ENCODE data around the gene EVA1A. TPM values are rescaled to one million over a fixed set of nuclear protein-coding genes. Genes with fewer than 3 reads are reported as not detected.

Gene EVA1A
- total RNA-seq, 1 donor from 2014 or later = 82.8 TPM

- DNase-seq (ENCODE audit: low read depth) = no peak
These were observed 2.9 kb upstream of the EVA1A start for GRCh38 chr2:75563591-75563990.

- DNase-seq (ENCODE audit: low read depth) = no peak
These were observed 1.8 kb upstream of the EVA1A start for GRCh38 chr2:75562513-75562864.

- DNase-seq (ENCODE audit: low read depth) = peak; percentile 43
These were observed 1.1 kb upstream of the EVA1A start for GRCh38 chr2:75561566-75562512.

- no peak for DNase-seq (ENCODE audit: low read depth)
These were observed 544 bp downstream of the EVA1A start for GRCh38 chr2:75560022-75560767.

- DNase-seq (ENCODE audit: low read depth) = no peak
These were observed 1.1 kb downstream of the EVA1A start for GRCh38 chr2:75559680-75560021.

- peak; percentile 66 for DNase-seq (ENCODE audit: low read depth)
These were observed 1.7 kb downstream of the EVA1A start for GRCh38 chr2:75558786-75559679.

- peak; percentile 73 for DNase-seq (ENCODE audit: low read depth)
These were observed 2.6 kb downstream of the EVA1A start for GRCh38 chr2:75558136-75558535.

- no peak for DNase-seq (ENCODE audit: low read depth)
These were observed 3.1 kb downstream of the EVA1A start for GRCh38 chr2:75557474-75558133.

GRCh38 chr2:75556679-75557366 is 3.9 kb downstream of the EVA1A start:
- no peak for DNase-seq (ENCODE audit: low read depth)

- DNase-seq (ENCODE audit: low read depth) = no peak
These were observed 5.0 kb downstream of the EVA1A start for GRCh38 chr2:75555701-75556100.

GRCh38 chr2:75553935-75554531 is 6.7 kb downstream of the EVA1A start:
- no peak for DNase-seq (ENCODE audit: low read depth)

- no peak for DNase-seq (ENCODE audit: low read depth)
These were observed 8.5 kb downstream of the EVA1A start for GRCh38 chr2:75552222-75552621.

- DNase-seq (ENCODE audit: low read depth) = no peak
These were observed 9.3 kb downstream of the EVA1A start for GRCh38 chr2:75551434-75551833.

- no peak for DNase-seq (ENCODE audit: low read depth)
These were observed 11.1 kb downstream of the EVA1A start for GRCh38 chr2:75549401-75550253.

GRCh38 chr2:75548036-75548573 is 12.6 kb downstream of the EVA1A start:
- no peak for DNase-seq (ENCODE audit: low read depth)

GRCh38 chr2:75547345-75548035 is 13.2 kb downstream of the EVA1A start:
- DNase-seq (ENCODE audit: low read depth) = peak; percentile 90

GRCh38 chr2:75545922-75546321 is 14.8 kb downstream of the EVA1A start:
- DNase-seq (ENCODE audit: low read depth) = no peak

- peak; percentile 25 for DNase-seq (ENCODE audit: low read depth)
These were observed 15.4 kb downstream of the EVA1A start for GRCh38 chr2:75545387-75545786.

GRCh38 chr2:75543446-75543845 is 17.3 kb downstream of the EVA1A start:
- DNase-seq (ENCODE audit: low read depth) = no peak

Data from renal cortical epithelial cell (primary cell).